ENCODE data around the gene TAB2.

TAB2 gene

DNA sequence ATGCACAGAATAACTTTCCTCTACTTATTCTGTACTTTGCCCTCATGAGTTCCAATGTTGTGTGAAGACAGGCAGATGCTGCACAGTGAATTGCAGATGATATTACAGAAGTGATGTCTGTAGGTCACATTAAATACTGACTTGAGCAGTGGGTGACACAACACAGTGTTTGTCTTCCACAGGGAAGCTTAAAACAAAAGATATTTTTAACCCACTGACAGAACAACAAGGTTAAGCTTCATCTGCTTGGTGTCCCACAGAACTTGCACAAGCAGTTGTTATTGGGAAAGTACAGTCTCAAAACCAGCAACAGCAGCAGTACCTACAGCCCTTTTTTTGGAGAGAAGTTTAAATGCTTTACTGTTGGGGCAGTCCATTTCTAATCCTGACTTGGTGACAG is 93.0 kb downstream of the TAB2 start:
- TF ChIP-seq, protein P1, sequence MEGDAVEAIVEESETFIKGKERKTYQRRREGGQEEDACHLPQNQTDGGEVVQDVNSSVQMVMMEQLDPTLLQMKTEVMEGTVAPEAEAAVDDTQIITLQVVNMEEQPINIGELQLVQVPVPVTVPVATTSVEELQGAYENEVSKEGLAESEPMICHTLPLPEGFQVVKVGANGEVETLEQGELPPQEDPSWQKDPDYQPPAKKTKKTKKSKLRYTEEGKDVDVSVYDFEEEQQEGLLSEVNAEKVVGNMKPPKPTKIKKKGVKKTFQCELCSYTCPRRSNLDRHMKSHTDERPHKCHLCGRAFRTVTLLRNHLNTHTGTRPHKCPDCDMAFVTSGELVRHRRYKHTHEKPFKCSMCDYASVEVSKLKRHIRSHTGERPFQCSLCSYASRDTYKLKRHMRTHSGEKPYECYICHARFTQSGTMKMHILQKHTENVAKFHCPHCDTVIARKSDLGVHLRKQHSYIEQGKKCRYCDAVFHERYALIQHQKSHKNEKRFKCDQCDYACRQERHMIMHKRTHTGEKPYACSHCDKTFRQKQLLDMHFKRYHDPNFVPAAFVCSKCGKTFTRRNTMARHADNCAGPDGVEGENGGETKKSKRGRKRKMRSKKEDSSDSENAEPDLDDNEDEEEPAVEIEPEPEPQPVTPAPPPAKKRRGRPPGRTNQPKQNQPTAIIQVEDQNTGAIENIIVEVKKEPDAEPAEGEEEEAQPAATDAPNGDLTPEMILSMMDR (IDR thresholded peaks at IDR 0.05; ENCODE audit: extremely low read depth, missing control alignments), result no peak
- no peak for DNase-seq (ENCODE audit: low spot score)

DNA sequence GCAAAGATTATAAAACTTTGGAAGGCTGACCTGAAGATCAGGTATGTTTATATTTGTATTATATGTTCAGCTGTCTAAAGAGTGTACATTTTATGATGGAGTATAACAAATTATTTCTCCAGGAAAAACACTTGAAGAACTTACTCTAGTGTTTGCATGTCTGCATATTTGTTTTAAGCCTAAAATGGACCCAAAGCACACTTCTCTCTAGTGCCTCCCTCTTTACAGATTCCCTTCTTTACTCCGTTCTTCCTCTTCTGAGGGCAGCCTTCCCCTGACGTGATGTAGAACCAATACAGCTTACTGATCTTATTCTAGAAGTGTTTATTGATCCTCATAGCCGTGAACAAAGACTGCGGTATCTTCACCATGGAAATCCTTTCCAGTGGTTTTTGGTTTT is 96.5 kb downstream of the TAB2 start:
- DNase-seq (ENCODE audit: low spot score), result no peak
- TF ChIP-seq, protein P1 (IDR thresholded peaks at IDR 0.05; ENCODE audit: extremely low read depth, missing control alignments), result no peak

DNA sequence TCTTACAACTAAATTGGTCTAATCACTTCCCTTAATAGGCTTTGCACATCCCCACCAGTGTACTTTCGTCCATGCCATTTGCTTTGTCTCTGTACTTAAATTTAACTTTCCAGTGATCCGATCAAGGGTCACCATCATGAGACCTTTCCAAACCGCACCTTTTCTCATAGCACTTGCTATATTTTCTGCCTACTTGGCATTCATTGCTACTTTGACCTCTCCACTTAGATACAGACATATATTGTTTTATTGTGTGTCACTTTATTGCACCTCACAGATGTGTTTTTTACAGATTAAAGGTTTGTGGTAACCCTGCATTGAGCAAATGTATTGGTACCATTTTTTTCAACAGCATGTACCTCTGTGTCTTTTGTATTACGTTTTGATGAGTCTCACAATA is 97.3 kb downstream of the TAB2 start:
- DNase-seq (ENCODE audit: low spot score), result no peak
- TF ChIP-seq, protein P1 (IDR thresholded peaks at IDR 0.05; ENCODE audit: extremely low read depth, missing control alignments), result no peak

DNA sequence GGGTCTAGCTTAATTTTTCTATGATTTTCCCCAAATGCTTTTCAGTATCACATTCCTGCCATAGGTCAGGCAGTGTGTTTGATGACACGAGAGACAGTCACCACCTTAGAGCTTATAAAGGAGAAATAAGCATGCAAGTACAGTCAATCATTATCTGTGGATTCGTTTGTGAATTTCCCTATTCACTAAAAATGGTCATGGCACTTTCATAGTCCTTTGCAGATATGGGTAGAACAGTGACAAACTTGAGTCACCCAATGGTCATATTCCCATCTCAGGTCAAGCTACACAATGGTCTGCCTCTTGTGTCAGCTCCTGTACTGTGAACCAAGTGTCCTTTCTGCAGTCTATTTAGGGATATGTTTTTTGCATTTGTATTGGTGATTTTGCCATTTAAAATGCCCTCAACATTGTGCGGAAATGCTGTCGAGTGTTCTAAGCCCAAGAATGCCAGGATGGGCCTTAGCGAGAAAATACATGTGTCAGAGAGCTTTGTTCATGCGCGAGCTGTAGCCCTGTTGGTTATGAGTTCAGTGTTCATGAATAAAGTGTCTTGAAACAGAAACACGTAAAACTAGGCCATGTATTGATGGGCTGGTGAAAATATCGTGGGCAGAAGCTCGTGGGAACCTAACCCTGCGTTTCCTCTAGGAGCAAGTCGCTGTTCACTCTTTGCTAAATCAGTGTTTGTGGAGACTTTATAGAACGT is 102.3 kb downstream of the TAB2 start:
- no peak for DNase-seq (ENCODE audit: low spot score)

DNA sequence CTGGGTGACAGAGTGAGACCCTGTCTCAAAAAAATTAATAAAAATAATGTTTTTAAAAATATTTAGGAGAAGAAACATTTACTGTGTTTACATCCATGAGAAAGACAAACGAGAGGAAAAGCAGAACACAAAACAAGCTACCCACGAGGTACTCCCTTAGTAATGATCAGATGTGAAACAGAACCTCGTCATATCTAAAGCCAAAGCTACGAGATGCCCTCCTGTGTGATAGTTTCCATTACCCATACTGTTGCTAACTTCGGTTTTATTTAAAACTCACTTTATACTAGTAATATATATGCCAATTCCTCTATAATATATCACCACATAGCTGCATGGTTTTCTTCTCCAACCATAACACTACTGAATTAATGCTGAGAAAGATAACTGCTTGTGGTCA is 103.6 kb downstream of the TAB2 start:
- DNase-seq (ENCODE audit: low spot score), result no peak
- TF ChIP-seq, protein P1 (IDR thresholded peaks at IDR 0.05; ENCODE audit: extremely low read depth, missing control alignments), result no peak

More for the DNA sequence above, 102.3 kb downstream of the TAB2 start:
- TF ChIP-seq, protein P1 (IDR thresholded peaks at IDR 0.05; ENCODE audit: extremely low read depth, missing control alignments), result no peak

DNA sequence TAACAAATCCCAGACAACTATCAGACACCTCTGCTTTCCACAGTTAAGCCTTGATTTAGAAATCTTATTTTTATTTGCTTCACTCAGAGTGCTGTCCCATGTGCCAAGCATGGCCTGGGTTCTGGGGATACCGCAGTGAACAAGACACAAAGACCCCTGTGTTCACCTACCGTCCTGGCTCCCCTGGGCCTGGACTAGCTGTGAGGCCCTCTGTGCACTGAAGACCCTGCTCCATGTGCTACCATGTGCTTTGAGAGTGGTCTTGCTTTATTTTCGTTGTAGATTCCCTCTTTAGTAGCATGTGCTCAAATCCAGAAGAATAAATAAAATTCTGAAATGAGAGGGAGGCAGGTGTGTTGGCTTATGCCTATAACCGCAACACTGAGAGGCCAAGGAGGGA is 105.1 kb downstream of the TAB2 start:
- no peak for DNase-seq (ENCODE audit: low spot score)
- TF ChIP-seq, protein P1 (IDR thresholded peaks at IDR 0.05; ENCODE audit: extremely low read depth, missing control alignments), result no peak

DNA sequence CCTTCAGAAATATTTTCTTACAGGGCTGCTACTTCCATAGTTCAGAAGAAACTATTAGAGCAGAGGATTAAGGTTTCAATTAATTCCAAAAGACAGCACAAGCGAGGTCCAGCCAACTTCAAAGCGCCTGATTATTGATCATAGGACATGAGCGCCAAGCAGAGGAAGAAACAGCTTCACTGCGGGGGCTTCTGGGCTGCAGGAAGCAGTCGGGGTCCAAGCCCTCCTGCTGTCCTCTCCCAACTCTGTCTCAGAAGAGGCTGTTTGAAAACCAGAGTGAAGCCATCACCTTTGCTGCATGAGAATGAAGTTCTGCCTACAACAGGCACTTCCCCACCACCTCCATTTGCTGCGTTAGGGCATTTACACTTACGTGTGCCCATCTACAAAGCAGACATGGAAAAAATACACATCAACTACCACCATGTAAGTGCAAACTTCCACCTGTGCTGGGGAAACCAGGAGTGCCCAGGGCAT is 106.5 kb downstream of the TAB2 start:
- TF ChIP-seq, protein P1 (IDR thresholded peaks at IDR 0.05; ENCODE audit: extremely low read depth, missing control alignments), result no peak
- DNase-seq (ENCODE audit: low spot score), result no peak

Measured in GM20000 (cell line).